HG02571 (cell line): ENCODE measurements around the gene CCND2.
"Not testable (repeated sequence)": the region's sequence is repeated elsewhere in the genome, so short reads cannot be mapped to it uniquely, and the experiment has no call there.

ENCODE experiments used
- ATAC-seq: cut with Tn5 transposase; IDR thresholded peaks from one replicate; pipeline ENCODE4 v1.9.1; 2021; ENCODE audit warnings: mild to moderate bottlenecking, moderate library complexity; ENCODE audit not compliant: unreplicated experiment

Gene CCND2

DNA sequence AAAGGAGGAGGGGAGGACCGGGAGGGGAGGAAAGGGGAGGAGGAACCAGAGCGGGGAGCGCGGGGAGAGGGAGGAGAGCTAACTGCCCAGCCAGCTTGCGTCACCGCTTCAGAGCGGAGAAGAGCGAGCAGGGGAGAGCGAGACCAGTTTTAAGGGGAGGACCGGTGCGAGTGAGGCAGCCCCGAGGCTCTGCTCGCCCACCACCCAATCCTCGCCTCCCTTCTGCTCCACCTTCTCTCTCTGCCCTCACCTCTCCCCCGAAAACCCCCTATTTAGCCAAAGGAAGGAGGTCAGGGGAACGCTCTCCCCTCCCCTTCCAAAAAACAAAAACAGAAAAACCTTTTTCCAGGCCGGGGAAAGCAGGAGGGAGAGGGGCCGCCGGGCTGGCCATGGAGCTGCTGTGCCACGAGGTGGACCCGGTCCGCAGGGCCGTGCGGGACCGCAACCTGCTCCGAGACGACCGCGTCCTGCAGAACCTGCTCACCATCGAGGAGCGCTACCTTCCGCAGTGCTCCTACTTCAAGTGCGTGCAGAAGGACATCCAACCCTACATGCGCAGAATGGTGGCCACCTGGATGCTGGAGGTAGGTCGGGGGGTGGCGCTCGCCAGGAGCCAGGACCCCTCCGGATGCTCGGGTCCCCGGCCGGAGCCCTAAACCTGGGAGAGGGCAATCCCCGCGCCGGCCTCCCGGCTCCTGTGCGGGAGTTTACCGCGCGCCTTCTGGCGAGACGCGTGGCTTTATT, at the start of gene CCND2:
Gene CCND2, plus strand, starts transcription at position 111 of the 744 bp plus-strand sequence. Its CDS starts 279 bp downstream, at position 390.
- no peak for ATAC-seq

DNA sequence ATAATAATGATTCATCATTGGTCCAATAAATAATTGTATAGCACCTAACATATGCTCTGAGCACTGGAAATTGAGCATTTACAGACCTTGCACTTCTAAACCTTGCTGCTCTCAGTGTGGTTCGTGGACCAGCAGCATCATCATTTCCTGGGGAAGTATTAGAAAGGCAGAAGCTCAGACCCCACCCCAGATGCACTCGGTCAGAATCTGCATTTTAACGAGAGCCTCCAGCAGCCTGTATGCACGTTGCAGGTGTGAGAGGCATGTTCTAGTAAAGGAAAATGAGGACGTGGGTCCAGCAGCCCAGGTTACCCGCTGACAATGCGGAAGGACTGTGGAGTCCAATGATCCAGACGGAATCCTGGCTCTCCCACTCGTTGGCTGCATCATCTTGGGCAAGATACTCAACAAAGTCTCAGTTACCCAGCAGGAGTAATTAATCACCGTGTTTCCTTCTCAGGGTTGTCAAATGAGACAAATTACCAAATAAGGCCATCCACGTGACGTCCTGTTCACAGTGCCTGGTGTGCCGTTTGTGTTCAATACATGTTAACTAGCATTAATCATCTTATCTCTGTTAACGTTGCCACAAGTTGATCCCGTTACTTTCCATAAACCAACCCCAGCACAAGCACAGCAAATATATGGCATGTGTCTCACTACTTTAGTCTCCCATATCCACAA, 49.2 kb upstream of the CCND2 start:
- no peak for ATAC-seq

DNA sequence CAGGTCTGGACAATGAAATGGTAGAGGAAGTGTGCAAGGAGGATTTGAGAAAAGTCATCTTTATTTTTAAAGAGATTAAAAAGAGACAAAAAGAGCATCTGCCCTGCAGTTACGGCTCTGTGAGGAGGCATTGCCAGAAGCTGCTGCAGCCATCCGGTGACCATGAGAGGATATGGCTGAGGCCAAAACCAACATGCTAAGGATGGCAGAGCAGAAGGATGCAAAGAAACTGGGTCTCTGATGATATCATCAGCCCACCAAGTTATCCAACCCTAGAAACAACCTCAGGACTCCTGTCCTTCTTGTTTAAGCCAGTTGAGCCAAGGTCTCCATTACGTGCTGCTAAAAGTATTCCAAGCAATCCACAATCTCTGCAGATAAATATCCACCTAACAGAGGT, 48.0 kb upstream of the CCND2 start:
- ATAC-seq, result no peak

DNA sequence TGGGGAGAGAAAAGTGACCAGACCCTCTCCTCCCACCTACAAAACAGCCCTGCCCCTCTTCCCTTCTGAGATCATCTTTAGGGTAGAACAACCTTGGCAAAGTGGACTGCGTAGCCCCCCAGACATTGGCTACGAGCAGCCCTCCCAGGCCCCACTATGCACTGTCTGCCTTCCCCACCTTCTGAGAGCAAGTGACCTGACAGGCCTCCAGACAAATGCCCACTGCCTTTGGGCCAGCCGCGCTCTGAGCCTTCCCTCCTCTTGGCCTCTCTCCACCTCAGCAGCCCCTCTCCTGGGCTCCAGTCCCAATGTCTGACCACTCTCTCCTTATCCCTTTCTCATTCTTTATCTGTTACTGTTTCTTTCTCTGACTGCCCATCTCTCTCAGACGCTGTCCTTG, 46.5 kb upstream of the CCND2 start:
- no peak for ATAC-seq

DNA sequence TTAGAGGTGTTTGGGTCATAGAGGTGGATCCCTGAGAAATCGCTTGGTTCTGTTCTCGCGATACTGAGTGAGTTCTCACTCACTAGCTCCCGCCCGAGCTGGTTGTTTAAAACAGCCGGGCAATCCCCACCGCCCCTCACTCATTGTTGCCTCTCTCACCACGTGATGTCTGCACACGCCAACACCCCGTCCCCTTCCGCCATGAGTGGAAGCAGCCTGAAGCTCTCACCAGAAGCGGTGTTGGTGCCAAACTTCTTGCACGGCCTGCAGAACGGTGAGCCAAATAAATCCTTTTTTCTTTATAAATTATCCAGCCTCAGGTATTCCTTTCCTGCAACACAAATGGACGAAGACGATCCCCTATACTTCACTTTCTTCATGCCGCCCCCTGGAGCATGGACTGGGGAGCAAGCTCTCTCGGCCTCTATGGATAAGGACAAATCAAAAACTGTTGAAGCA, 45.4 kb upstream of the CCND2 start:
- no peak for ATAC-seq

DNA sequence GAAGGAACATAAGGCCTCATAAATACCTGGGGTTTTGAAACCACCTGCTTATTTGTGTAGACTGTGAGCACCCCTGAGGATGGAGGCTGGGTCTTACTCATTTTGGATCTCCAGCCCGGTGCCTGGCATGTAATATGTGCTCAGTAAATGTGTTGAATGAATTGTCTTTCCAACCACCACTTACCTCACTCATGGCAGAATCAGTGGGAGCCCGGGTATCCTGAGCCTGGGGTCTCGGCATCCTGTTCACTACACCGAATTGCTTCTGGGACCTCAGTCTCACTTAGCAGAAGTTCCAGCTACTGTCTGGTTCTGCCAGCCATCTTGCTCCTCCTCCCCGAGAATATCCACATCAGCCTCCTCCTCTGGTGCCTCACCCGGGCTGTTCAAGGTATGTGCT, 43.0 kb upstream of the CCND2 start:
- ATAC-seq, result no peak

DNA sequence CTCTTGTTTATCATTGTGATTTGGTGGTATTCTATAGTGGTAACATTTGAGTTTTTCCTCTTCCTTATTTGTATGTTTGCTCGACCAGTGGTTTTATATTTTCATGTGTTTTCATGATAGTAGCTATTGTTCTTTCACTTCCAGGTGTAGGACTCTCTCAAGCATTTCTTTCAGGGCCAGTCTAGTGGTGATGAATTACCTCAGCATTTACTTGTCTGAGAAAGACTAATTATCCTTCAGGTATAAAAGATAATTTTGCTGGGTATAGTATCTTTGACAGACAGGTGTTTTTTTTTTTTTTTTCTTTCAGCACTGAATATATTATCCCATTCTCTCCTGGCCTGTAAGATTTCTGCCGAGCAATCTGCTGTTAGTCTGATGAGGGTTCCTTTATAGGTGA, 35.0 kb upstream of the CCND2 start:
- no peak for ATAC-seq

DNA sequence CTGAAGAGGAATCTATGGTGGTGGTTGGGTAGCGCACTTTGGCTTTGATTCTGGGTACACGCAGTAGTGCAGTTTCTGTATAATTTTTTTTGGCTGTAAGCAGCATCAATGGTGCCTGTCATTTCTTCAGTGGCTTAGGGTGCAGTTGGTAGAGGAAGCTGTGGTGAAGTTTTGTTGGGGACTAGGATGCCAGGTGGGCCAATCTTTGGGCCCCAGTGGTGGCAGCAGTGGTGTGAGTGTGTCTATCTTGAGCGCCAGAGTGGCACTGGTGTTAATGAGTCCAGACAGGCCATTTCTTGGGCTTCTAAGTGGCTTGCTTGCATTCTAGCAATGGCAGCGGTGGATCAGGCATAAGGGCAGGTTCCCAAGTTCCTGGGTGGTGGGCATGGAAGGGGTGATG, 33.8 kb upstream of the CCND2 start:
- ATAC-seq, result no peak

DNA sequence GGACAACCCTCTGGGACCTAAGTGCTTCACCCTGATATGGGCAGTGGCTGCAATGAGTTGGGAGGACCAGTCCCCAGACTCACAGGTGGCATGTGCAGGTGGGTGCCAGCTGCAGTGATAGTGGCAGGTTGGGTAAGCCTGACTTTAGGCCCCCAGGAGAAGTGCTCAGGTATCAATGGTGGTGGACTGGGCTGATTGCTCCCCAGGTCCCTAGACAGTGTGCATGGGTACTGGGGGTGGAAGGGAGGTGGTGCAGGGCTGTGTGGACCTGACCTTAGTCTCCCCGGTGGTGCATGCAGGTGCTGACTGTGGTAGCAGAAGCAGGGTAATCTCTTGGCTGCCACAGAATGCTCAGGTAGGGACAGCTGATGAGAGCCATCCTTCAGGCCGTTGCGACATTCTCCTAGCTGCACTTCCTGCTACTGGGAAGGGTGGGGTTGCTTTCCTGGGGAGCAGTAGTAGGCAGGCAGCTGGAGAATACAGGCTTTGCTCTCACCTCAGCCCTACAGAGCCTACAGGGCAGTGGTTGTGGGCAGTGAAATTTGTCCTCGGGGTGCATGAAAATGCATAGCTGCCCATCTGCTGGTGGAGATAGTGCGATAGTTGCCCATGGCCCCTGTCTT, 33.3 kb upstream of the CCND2 start:
- no peak for ATAC-seq

DNA sequence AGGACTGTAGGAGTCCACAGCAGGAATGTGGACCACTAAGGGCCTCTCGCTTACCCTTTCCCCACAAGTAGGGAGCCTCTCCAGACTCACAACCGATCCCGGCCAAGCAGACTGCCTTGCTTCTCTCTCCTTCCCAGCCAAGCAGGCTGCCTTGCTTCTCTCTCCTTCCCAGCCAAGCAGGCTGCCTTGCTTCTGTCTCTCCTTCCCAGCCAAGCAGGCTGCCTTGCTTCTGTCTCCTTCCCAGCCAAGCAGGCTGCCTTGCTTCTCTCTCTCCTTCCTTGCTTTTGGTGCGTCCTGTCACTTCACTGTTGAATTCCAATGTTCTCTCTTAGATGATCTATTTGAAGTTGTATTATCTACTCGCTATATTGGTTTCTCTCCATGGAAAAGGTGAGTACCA, 32.6 kb upstream of the CCND2 start:
- ATAC-seq, result no peak

DNA sequence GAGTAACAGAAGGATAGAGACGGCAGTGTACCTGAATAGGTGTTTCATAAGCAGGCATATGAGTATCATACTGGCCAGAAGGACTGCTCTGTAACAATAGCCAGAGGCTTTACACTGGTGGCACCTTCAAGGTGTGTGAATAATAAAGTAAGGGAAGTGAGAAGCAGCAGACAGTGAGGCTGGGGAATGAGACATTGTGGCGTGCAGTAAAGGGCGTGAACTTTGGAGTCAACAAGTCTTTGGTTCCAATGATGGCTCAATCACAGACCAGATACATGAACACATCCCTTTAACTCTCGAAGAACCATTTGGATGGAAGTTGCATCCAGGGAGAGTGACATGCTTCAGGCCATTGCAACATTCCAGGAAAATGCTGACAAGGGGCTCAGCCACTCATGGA, 32.0 kb upstream of the CCND2 start:
- no peak for ATAC-seq

DNA sequence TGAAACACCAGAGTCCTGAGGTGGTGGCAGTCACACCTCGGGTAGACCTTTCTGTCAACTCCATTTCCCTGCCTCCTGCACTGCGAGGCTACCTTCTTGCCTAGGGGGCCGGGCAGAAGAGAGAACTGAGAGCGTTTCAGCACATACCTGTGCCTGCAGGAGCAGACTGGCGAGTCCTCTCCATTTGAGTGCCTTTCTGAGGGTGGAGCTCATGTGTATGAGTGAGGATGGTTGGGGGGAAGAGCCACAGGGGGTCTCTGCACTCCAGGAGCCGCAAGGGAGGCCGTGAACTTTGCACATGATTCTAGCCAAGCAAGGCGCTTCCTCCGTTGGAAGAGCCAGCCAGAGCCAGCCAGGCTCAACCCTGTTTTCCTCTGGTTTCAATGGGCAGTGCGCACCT, 31.0 kb upstream of the CCND2 start:
- ATAC-seq, result no peak

DNA sequence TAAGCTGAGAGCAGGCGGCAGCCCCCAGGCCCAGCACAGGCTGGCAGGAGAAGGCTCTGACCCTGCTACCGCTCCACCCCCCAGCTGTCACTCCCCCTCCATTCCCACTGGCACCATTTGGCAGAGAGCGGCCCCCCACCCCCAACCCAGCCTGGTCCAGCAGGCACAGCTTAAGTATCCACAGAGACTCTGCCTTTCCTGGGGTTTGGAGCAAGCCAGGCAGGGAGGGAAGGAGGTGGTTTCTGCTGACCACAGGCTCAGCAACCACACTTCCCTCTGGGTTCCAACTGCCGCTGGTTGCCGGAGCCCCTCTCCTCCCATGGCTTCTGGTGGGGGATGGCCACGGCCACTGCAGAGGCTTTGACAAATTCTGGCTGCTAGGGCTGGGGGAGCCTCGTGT, 30.5 kb upstream of the CCND2 start:
- no peak for ATAC-seq

DNA sequence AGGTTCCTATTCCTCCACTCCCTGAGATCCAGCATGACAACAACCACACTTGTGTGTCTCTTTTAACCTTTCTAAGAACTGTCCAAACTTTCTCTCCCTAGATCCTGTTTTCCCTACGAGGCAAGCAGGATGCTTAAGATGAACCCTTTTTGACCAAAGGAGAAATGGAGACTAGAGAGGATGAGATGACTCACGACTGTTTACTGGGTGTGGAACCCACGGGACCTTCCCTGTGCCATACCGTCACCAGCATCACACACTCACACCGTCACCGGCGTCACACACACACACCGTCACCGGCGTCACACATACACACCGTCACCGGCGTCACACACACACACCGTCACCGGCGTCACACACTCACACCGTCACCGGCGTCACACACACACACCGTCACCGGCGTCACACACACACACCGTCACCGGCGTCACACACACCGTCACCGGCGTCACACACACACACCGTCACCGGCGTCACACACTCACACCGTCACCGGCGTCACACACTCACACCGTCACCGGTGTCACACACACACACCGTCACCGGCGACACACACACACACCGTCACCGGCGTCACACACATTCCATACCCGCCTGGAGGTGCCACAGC, 30.0 kb upstream of the CCND2 start:
- ATAC-seq, result not testable (repeated sequence)

DNA sequence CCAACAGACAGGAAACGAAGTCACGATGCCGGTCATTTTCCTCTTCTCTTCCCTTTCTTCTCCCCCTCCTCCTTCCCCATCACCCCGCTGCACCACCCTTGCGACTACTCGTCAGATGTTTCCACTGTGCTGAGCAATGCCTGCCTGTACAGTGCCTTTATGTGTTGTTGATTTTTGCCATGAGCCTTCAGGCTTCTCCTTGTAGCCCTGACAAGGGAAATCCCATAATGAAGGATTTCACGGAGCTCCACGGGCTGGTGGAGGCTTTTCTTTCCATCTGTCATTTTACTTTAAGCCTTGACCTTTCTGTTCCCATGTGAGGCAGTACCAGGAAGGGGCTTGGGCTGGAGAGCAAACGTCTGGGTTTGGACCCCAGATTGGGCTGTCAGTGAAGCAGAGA, 28.7 kb upstream of the CCND2 start:
- no peak for ATAC-seq

DNA sequence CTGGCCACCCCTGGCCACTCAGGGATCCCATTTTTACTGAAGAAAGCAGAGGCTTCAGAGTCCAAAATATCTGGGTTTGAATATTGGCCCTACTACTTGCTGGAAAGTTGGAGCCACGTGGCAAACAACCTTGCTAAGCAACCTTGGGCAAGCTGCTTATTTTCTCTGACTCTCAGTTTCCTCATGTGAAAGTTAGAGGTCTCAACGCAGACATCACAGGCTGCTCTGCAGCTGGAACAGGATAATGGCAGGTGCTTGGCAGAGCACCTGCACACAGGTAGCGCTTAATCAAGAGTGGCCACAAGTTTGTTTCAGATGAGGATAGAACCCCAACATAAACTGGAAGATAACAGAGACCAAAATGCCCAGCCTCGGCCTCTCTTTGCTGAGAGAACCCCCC, 28.1 kb upstream of the CCND2 start:
- no peak for ATAC-seq

DNA sequence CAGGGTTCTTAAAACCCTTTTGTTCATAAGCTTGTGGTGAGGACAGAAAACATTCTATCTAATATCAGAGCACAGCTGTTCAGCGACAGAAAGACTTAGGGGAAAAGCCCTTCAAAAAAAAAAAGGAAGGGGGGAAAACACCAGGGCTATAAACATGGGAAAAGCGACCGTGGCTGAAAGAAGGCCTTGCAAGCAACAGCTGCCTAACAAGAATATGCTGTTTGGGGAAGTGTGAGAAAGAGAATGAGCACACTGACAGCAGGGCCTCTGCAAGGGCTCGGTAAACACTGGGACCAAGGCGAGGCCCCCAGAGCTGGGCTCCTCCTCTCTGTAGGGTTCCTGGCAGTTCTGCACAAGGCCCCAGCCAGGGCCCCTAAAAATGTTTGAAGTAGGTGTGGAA, 27.4 kb upstream of the CCND2 start:
- no peak for ATAC-seq

DNA sequence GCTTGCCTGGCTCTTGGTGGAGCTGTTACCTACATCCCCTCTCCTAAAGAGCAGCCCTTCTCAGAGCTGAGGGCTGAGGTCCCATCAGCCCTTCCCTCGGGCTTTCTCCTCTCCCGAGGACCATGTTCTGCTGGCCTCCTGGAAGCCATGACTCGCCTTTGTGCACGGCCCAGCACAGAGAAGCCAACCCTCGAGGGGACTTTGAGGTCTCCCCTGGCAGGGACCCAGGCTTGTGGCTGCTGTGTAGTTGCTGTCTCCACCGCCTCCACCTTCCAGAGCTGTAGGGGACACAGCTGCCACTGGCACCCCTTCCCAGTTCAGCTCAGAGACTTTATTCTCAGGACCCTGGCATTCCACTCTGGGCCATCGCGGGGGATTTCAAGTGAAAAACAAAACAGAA, 22.9 kb upstream of the CCND2 start:
- ATAC-seq, result no peak

DNA sequence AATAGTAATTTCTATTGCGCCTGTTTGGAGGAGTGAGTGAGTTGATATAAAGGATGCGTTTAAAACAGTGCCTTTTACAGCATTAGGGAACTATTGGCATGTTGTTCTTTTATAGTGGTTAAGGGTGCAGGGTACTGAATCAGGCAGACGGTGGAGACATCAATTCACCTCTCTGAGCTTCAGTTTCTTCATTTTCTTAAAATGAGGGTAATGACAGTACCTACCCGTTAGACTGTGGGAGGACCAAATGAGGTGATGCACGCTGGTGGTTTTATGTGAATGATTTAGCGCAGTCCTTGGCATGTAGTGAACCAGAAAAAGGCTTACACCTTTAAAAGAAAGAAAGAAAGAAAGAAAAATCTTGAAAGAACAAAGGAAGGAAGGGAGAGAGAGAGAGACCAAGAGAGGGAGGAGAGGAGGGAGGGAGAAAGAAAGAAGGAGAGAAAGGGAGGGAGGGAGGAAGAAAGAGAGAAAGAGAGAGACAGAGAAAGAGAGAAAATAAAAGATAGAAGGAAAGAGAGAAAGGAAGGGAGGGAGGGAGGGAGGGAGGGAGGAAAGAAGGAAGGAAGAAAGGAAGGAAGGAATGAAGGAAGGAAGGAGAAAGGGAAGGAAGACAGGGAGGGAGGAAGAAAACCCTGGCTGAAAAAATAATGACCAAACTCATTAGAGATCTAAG, 22.2 kb upstream of the CCND2 start:
- no peak for ATAC-seq

DNA sequence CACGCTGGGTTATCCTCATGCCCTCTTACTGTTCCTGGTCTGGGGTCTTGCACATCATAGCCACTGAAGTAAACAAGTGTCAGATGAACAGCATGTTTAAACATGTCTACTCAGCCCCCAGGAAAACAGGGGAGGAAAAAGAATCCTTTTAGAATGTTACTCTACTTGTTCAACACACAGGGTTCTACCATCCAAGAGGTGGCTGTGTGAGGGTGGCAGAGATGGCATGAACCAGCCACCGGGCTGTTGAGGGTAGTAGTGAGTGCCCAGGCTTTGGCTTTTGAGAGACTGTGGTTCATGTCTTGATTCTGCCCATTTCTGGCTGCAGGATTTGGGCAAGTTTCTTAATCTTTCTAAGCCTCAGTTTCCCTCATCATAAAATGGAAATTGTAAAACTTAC, 21.6 kb upstream of the CCND2 start:
- no peak for ATAC-seq

DNA sequence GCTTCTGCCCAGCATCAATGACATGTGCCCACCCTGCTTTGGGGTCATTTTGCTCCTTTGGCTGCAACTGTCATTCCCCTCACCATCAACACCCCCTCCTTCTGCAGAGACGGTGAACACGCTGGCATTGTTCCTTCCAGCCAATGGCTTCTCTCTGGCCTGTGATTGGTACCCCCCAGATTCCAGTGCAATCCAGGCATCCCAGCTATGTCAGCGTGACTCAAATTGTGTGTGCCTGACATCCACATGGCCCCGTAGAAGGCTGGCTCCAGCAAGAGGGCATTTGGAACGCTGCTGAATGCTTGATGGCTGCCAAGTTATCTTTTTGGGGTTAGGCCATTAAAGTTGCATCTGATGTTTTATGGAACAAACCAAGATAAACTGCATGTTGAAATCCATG, 21.0 kb upstream of the CCND2 start:
- no peak for ATAC-seq
